ENCODE results near the gene MRTFA. TPM values are rescaled to one million over a fixed set of nuclear protein-coding genes. Genes with fewer than 3 reads are reported as not detected.

Gene MRTFA
- polyA plus RNA-seq, 1 experiment, result 8.9 TPM

- Histone ChIP-seq H3K36me3 (ENCODE audit: control insufficient read depth, insufficient read depth, low read length) (no peaks in the 10 kb centered on the region), H3K4me3 (ENCODE audit: low read depth, low read length) (no peak overlapping the region), H3K27me3 (ENCODE audit: control insufficient read depth, insufficient read depth, low read length) (no peaks in the 10 kb centered on the region)
- POLR2A ChIA-PET, result interaction anchor here (0.6 kb wide), 1 partner anchor 25 kb away, joined by 3 read pairs; no protein-coding TSS in a partner anchor
- CTCF ChIA-PET, result interaction anchor here (1.2 kb wide), 1 partner anchor 46 kb away, joined by 4 read pairs; no protein-coding TSS in a partner anchor
- DNase-seq (ENCODE audit: low read depth), result no peak
- TF ChIP-seq, protein P1, sequence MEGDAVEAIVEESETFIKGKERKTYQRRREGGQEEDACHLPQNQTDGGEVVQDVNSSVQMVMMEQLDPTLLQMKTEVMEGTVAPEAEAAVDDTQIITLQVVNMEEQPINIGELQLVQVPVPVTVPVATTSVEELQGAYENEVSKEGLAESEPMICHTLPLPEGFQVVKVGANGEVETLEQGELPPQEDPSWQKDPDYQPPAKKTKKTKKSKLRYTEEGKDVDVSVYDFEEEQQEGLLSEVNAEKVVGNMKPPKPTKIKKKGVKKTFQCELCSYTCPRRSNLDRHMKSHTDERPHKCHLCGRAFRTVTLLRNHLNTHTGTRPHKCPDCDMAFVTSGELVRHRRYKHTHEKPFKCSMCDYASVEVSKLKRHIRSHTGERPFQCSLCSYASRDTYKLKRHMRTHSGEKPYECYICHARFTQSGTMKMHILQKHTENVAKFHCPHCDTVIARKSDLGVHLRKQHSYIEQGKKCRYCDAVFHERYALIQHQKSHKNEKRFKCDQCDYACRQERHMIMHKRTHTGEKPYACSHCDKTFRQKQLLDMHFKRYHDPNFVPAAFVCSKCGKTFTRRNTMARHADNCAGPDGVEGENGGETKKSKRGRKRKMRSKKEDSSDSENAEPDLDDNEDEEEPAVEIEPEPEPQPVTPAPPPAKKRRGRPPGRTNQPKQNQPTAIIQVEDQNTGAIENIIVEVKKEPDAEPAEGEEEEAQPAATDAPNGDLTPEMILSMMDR (IDR thresholded peaks at IDR 0.05; ENCODE audit: insufficient read depth, low read depth, low read length), result no peak
These were observed 154.1 kb downstream of the MRTFA start for GRCh38 chr22:40482391-40482790.

- H3K36me3 ChIP-seq (ENCODE audit: control insufficient read depth, insufficient read depth, low read length), result no peaks in the 10 kb centered on the region
- no peaks in the 10 kb centered on the region for H3K27me3 ChIP-seq (ENCODE audit: control insufficient read depth, insufficient read depth, low read length)
- TF ChIP-seq, protein P1 (IDR thresholded peaks at IDR 0.05; ENCODE audit: insufficient read depth, low read depth, low read length), result no peak
- POLR2A ChIA-PET, result no interaction called here
- DNase-seq (ENCODE audit: low read depth), result no peak
- H3K4me3 ChIP-seq (ENCODE audit: low read depth, low read length), result no peak overlapping the region
- CTCF ChIA-PET, result interaction anchor here (2.5 kb wide), 1 partner anchor 44 kb away, joined by 6 read pairs; no protein-coding TSS in a partner anchor
These were observed 155.5 kb downstream of the MRTFA start for GRCh38 chr22:40480996-40481395.

- ChIA-PET CTCF (interaction anchor here (1.0 to 2.5 kb wide), 2 partner anchors 13 to 43 kb away, joined by 3 to 6 read pairs; no protein-coding TSS in a partner anchor), POLR2A (no interaction called here)
- TF ChIP-seq, protein P1 (IDR thresholded peaks at IDR 0.05; ENCODE audit: insufficient read depth, low read depth, low read length), result no peak
- no peaks in the 10 kb centered on the region for H3K36me3 ChIP-seq (ENCODE audit: control insufficient read depth, insufficient read depth, low read length)
- H3K27me3 ChIP-seq (ENCODE audit: control insufficient read depth, insufficient read depth, low read length), result no peaks in the 10 kb centered on the region
- DNase-seq (ENCODE audit: low read depth), result no peak
- H3K4me3 ChIP-seq (ENCODE audit: low read depth, low read length), result no peak overlapping the region
These were observed 156.5 kb downstream of the MRTFA start for GRCh38 chr22:40479887-40480538.

- no peak overlapping the region for H3K4me3 ChIP-seq (ENCODE audit: low read depth, low read length)
- ChIA-PET CTCF (interaction anchor here (1.0 to 2.5 kb wide), 3 partner anchors 9 to 42 kb away, joined by 3 to 6 read pairs (median 6); no protein-coding TSS in a partner anchor), POLR2A (no interaction called here)
- TF ChIP-seq, protein P1 (IDR thresholded peaks at IDR 0.05; ENCODE audit: insufficient read depth, low read depth, low read length), result no peak
- no peaks in the 10 kb centered on the region for H3K36me3 ChIP-seq (ENCODE audit: control insufficient read depth, insufficient read depth, low read length)
- H3K27me3 ChIP-seq (ENCODE audit: control insufficient read depth, insufficient read depth, low read length), result no peaks in the 10 kb centered on the region
- no peak for DNase-seq (ENCODE audit: low read depth)
These were observed 157.3 kb downstream of the MRTFA start for GRCh38 chr22:40479126-40479800.
